HUES64 (cell line): ENCODE results near the gene RGS19.

ENCODE experiments used
- H3K27ac ChIP-seq: 2 replicates; pipeline ENCODE4 v1.7.0; 2013; ENCODE audit warnings: low read depth, low read length, inconsistent platforms
- H3K27me3 ChIP-seq: 2 replicates; pipeline ENCODE4 v1.6.1; 2013; ENCODE audit warnings: mild to moderate bottlenecking, low read length; ENCODE audit not compliant: insufficient read depth
- H3K36me3 ChIP-seq: 2 replicates; pipeline ENCODE4 v1.6.1; 2013; ENCODE audit warnings: mild to moderate bottlenecking, low read length; ENCODE audit not compliant: insufficient read depth
- H3K4me1 ChIP-seq: 2 replicates; pipeline ENCODE4 v1.6.1; 2013; ENCODE audit warnings: mild to moderate bottlenecking, low read length, moderate library complexity; ENCODE audit not compliant: insufficient read depth
- H3K4me3 ChIP-seq: 2 replicates; pipeline ENCODE4 v1.5.1; 2013; ENCODE audit warnings: mild to moderate bottlenecking, low read length, moderate library complexity
- H3K9ac ChIP-seq: 2 replicates; pipeline ENCODE4 v1.6.1; 2013; ENCODE audit warnings: mild to moderate bottlenecking, low read depth, low read length
- H3K9me3 ChIP-seq: 2 replicates; pipeline ENCODE4 v1.6.1; 2013; ENCODE audit warnings: low read depth, low read length; ENCODE audit not compliant: insufficient read depth
- WGBS: fragments of 150-250, 120-280 bp; methylation state at CpG from one replicate; pipeline ENCODE4 v1.1.7; 2013; ENCODE audit warnings: missing lambda C conversion rate; 5-methylcytosine and 5-hydroxymethylcytosine counted together

RGS19 gene

GRCh38 chr20:64035066-64035932 is 44.0 kb downstream of the RGS19 start:
- Histone ChIP-seq H3K4me3 (no peak overlapping the region), H3K4me1 (0 out of 2 replicates have a peak, but pooled peaks cover 9% of the 10 kb centered on the region), H3K27me3 (peaks cover 33% of the 10 kb centered on the region), H3K36me3 (peaks cover 40% of the 10 kb centered on the region), H3K9me3 (no peaks in the 10 kb centered on the region), H3K9ac (no peak overlapping the region), H3K27ac (no peak overlapping the region)
- 81% methylated on average over 17 of the region's 17 CpGs for WGBS

GRCh38 chr20:64033981-64034493 is 45.3 kb downstream of the RGS19 start:
- Histone ChIP-seq H3K27ac (no peak overlapping the region), H3K9ac (no peak overlapping the region), H3K4me3 (no peak overlapping the region), H3K27me3 (peaks cover 20% of the 10 kb centered on the region), H3K9me3 (no peaks in the 10 kb centered on the region), H3K36me3 (peaks cover 52% of the 10 kb centered on the region), H3K4me1 (0 out of 2 replicates have a peak, but pooled peaks cover 9% of the 10 kb centered on the region)
- 92% methylated on average over 11 of the region's 11 CpGs for WGBS

GRCh38 chr20:64032706-64033624 is 46.4 kb downstream of the RGS19 start:
- WGBS: 94% methylated on average over 31 of the region's 31 CpGs
- no peaks in the 10 kb centered on the region for H3K9me3 ChIP-seq
- peaks cover 10% of the 10 kb centered on the region for H3K27me3 ChIP-seq
- H3K4me1 ChIP-seq: 0 out of 2 replicates have a peak, but pooled peaks cover 9% of the 10 kb centered on the region
- no peak overlapping the region for H3K4me3 ChIP-seq
- peaks cover 63% of the 10 kb centered on the region for H3K36me3 ChIP-seq
- H3K9ac ChIP-seq: no peak overlapping the region
- H3K27ac ChIP-seq: no peak overlapping the region

- H3K27ac ChIP-seq: no peak overlapping the region
- 0 out of 2 replicates have a peak, but pooled peaks cover 9% of the 10 kb centered on the region for H3K4me1 ChIP-seq
- no peak overlapping the region for H3K9ac ChIP-seq
- H3K27me3 ChIP-seq: no peaks in the 10 kb centered on the region
- WGBS: 96% methylated on average over 19 of the region's 19 CpGs
- H3K4me3 ChIP-seq: no peak overlapping the region
- peaks cover 74% of the 10 kb centered on the region for H3K36me3 ChIP-seq
- no peaks in the 10 kb centered on the region for H3K9me3 ChIP-seq
Observed at GRCh38 chr20:64031822-64032314, 47.5 kb downstream of the RGS19 start.

- H3K36me3 ChIP-seq: peaks cover 82% of the 10 kb centered on the region
- H3K27me3 ChIP-seq: no peaks in the 10 kb centered on the region
- H3K27ac ChIP-seq: no peak overlapping the region
- H3K9ac ChIP-seq: no peak overlapping the region
- no peak overlapping the region for H3K4me3 ChIP-seq
- no peaks in the 10 kb centered on the region for H3K9me3 ChIP-seq
- no peaks in the 10 kb centered on the region for H3K4me1 ChIP-seq
- 91% methylated on average over 20 of the region's 20 CpGs for WGBS
Observed at GRCh38 chr20:64030371-64031134, 48.8 kb downstream of the RGS19 start.

GRCh38 chr20:64029293-64030117 is 49.8 kb downstream of the RGS19 start:
- Histone ChIP-seq H3K9ac (no peak overlapping the region), H3K4me3 (no peak overlapping the region), H3K27me3 (no peaks in the 10 kb centered on the region), H3K9me3 (no peaks in the 10 kb centered on the region), H3K36me3 (peaks cover 86% of the 10 kb centered on the region), H3K4me1 (no peaks in the 10 kb centered on the region), H3K27ac (no peak overlapping the region)
- 96% methylated on average over 38 of the region's 38 CpGs for WGBS

- no peak overlapping the region for H3K9ac ChIP-seq
- H3K27ac ChIP-seq: no peak overlapping the region
- H3K9me3 ChIP-seq: no peaks in the 10 kb centered on the region
- H3K27me3 ChIP-seq: no peaks in the 10 kb centered on the region
- WGBS: 92% methylated on average over 24 of the region's 24 CpGs
- no peaks in the 10 kb centered on the region for H3K4me1 ChIP-seq
- H3K4me3 ChIP-seq: no peak overlapping the region
- peaks cover 89% of the 10 kb centered on the region for H3K36me3 ChIP-seq
Observed at GRCh38 chr20:64027981-64028685, 51.2 kb downstream of the RGS19 start.

GRCh38 chr20:64025826-64026412 is 53.4 kb downstream of the RGS19 start:
- no peak overlapping the region for H3K4me3 ChIP-seq
- peaks cover 92% of the 10 kb centered on the region for H3K36me3 ChIP-seq
- H3K9me3 ChIP-seq: no peaks in the 10 kb centered on the region
- no peak overlapping the region for H3K9ac ChIP-seq
- no peak overlapping the region for H3K27ac ChIP-seq
- H3K4me1 ChIP-seq: no peaks in the 10 kb centered on the region
- 94% methylated on average over 29 of the region's 29 CpGs for WGBS
- H3K27me3 ChIP-seq: no peaks in the 10 kb centered on the region

- no peaks in the 10 kb centered on the region for H3K4me1 ChIP-seq
- H3K27ac ChIP-seq: no peak overlapping the region
- 95% methylated on average over 18 of the region's 18 CpGs for WGBS
- H3K36me3 ChIP-seq: peaks cover 92% of the 10 kb centered on the region
- H3K9ac ChIP-seq: no peak overlapping the region
- no peaks in the 10 kb centered on the region for H3K27me3 ChIP-seq
- H3K9me3 ChIP-seq: no peaks in the 10 kb centered on the region
- H3K4me3 ChIP-seq: no peak overlapping the region
Observed at GRCh38 chr20:64025101-64025825, 54.1 kb downstream of the RGS19 start.
